BE2C (cell line): ENCODE measurements around the gene MMP12. TPM values are rescaled to one million over a fixed set of nuclear protein-coding genes. Genes with fewer than 3 reads are reported as not detected.
A peak's percentile ranks its signal among the peaks of the same experiment; 100 is the strongest.

ENCODE experiments used
- DNase-seq: peaks from one replicate; pipeline ENCODE4 v3.0.0-alpha.2; 2020
- H3K27me3 ChIP-seq: fragments of 250-450 bp; sonication (Bioruptor Pico); 2 replicates; pipeline ENCODE4 v1.5.1; 2020; ENCODE audit warnings: mild to moderate bottlenecking
- H3K36me3 ChIP-seq: fragments of 250-450 bp; sonication (Bioruptor Pico); 2 replicates; pipeline ENCODE4 v1.5.1; 2020; ENCODE audit warnings: mild to moderate bottlenecking
- H3K4me1 ChIP-seq: fragments of 250-450 bp; sonication (Bioruptor Pico); 2 replicates; pipeline ENCODE4 v1.5.1; 2020
- H3K4me3 ChIP-seq: 2 replicates; pipeline ENCODE4 v1.5.1; 2011; ENCODE audit warnings: low read depth, low read length
- H3K9me3 ChIP-seq: fragments of 250-450 bp; sonication (Bioruptor Pico); 2 replicates; pipeline ENCODE4 v1.5.1; 2020
- polyA plus RNA-seq: library from polyadenylated mRNA; unstranded; fragments of >200 nt; gene quantifications from one replicate; pipeline ENCODE4 v1.2.1, GENCODE V29; 2012; ENCODE audit warnings: low read depth, missing spikeins; ENCODE audit not compliant: insufficient read length, insufficient read depth
- TF ChIP-seq, protein P1 (sequence below): IDR thresholded peaks from 2 replicates; pipeline ENCODE4 v1.5.1; 2012; ENCODE audit warnings: mild to moderate bottlenecking, low read depth, low read length

The MMP12 gene
- polyA plus RNA-seq = not detected

DNA sequence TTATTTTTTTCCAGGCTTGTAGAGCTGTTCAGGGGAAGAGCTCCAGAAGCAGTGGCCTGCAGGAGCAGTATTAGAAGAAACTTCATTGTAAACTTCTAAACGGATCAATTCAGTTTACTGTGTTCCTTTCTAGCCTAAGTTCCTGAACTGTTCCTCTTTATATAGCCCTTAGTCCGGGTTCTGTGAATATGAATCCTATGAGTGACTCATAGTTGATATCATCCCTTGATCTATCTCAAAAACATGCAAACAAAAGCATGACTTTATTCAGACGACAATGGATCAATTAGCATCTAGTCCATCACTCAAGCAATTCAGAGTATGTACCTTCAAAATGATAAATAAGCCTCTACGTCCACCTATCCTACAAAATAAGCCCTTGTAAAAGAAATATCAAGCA is at the start of gene MMP12:
Gene MMP12, minus strand, starts transcription at position 131 of the 400 bp plus-strand sequence. Its CDS starts 45 bp downstream, at position 86.
- no peaks in the 10 kb centered on the region for H3K9me3 ChIP-seq
- H3K36me3 ChIP-seq = no peaks in the 10 kb centered on the region
- H3K27me3 ChIP-seq = 0 out of 2 replicates have a peak, but pooled peaks cover 5% of the 10 kb centered on the region
- no peak for DNase-seq
- no peak within 1 kb of the TSS for H3K4me3 ChIP-seq
- TF ChIP-seq, protein P1, sequence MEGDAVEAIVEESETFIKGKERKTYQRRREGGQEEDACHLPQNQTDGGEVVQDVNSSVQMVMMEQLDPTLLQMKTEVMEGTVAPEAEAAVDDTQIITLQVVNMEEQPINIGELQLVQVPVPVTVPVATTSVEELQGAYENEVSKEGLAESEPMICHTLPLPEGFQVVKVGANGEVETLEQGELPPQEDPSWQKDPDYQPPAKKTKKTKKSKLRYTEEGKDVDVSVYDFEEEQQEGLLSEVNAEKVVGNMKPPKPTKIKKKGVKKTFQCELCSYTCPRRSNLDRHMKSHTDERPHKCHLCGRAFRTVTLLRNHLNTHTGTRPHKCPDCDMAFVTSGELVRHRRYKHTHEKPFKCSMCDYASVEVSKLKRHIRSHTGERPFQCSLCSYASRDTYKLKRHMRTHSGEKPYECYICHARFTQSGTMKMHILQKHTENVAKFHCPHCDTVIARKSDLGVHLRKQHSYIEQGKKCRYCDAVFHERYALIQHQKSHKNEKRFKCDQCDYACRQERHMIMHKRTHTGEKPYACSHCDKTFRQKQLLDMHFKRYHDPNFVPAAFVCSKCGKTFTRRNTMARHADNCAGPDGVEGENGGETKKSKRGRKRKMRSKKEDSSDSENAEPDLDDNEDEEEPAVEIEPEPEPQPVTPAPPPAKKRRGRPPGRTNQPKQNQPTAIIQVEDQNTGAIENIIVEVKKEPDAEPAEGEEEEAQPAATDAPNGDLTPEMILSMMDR = no peak
- H3K4me1 ChIP-seq = no peaks in the 10 kb centered on the region

DNA sequence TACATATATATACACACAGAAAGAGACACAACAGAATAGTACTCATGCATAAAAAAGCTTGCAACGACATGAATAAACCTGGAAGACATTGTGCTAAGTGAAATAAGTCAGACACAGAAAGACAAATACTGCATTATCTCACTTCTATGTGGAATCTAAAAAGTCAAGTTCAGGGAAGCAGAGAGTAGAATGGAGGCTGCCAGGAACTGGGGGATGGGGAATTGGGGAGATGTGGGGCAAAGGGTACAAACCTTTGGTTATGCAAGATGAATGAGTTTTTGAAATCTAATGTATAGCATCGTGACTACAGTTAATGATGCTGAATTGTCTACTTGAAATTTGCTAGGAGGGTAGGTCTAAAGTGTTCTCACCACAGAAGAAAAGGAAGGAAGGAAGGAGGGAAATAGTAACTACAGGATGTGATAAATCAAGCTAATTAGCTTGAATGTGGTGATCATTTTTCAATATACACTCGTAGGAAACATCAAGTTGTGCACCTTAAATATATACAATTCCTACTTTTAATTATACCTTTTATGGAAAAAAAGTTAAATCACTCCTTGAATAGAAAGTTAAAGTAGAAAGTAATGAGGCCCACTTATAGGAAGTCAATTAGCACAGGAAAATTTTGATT is 46.9 kb upstream of the MMP12 start:
- TF ChIP-seq, protein P1 = no peak
- DNase-seq = no peak
- H3K36me3 ChIP-seq = no peaks in the 10 kb centered on the region
- H3K4me1 ChIP-seq = no peaks in the 10 kb centered on the region
- no peak overlapping the region for H3K4me3 ChIP-seq
- H3K27me3 ChIP-seq = peaks cover 9% of the 10 kb centered on the region
- 0 out of 2 replicates have a peak, but pooled peaks cover 2% of the 10 kb centered on the region for H3K9me3 ChIP-seq

DNA sequence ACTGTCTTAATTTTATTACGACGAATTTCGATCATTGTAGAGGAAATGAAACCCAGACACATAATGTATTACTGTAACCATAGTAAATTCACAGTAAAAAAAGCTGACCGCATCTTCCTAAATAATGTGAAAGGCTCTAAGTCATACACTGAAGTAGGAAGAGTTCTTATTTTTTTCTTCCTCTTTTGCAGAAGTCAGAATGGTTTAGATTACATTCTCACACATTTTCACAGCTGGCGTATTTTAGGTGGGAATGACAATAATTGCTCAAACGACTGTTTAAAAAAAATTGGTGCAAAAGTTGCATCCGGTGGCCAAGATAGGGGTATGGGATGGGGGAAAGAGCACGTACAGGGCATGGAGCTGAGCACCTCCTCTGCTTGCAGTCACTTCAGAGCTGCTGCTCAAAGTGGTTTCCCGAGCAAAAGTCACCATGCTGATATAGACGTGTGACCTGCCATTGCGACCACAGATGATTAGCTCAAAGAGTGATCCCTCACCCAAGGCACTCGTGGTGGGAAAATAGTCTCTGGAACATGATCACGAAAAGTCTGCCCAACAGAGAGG is 45.4 kb upstream of the MMP12 start:
- no peak for DNase-seq
- TF ChIP-seq, protein P1 = no peak
- no peak overlapping the region for H3K4me3 ChIP-seq
- H3K27me3 ChIP-seq = peaks cover 9% of the 10 kb centered on the region
- H3K9me3 ChIP-seq = 0 out of 2 replicates have a peak, but pooled peaks cover 2% of the 10 kb centered on the region
- no peaks in the 10 kb centered on the region for H3K36me3 ChIP-seq
- no peaks in the 10 kb centered on the region for H3K4me1 ChIP-seq

DNA sequence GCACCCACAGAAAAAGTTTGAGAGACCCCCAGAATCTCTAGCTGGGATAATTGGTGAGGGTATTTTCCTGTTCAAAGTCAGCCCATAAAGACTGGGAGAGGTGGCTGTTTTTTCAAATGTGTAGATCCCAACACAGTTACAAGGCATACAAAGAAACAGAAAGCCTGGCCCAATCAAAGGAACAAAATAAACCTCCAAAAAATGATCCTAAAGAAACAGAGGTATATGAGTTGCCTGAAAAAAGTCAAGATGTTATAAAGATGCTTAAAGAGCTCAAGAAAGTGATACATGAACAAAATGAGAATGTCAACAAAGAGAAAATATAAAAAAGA is 40.2 kb upstream of the MMP12 start:
- peaks cover 4% of the 10 kb centered on the region for H3K27me3 ChIP-seq
- H3K4me3 ChIP-seq = no peak overlapping the region
- no peaks in the 10 kb centered on the region for H3K4me1 ChIP-seq
- H3K9me3 ChIP-seq = no peaks in the 10 kb centered on the region
- DNase-seq = no peak
- TF ChIP-seq, protein P1 = no peak
- no peaks in the 10 kb centered on the region for H3K36me3 ChIP-seq

DNA sequence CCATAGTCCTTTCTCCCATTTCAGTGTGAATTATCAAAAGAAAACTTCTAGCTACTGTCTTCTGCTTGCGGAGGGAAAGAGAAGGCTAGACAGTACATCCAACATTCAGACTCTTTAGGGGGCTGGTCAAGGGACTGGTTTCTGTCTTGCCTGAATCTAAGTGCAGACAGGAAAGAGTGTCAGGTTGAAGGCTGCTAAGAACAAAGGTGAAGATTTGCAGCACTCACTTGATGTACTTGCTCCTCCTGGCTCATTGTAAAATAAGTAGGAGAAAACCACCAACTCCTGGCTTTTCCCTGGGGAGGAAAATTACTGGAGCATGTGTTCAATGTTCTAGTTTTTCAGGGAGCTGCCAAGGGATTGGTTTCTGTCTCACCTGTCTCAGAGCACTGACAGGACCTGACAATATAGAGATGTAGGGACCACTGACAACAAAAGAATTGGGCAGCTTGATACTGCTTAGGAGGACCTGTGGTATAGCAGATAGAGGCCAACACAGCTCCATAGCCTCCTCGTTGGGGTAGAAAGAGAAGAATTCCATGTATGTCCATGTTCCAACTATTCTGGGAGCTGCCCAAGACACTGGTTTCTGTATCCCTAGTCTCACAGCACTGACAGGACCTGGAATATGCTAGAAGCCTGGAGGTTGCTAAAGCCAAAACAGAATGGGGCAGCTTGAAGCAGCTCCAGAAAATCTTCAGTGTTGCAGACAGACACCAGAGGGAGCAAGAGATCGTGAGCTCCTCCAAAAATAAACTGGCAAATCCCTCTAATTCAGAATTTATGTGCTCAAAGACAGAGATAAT is 39.7 kb upstream of the MMP12 start:
- no peaks in the 10 kb centered on the region for H3K36me3 ChIP-seq
- no peaks in the 10 kb centered on the region for H3K9me3 ChIP-seq
- H3K4me1 ChIP-seq = no peaks in the 10 kb centered on the region
- H3K27me3 ChIP-seq = peaks cover 4% of the 10 kb centered on the region
- no peak overlapping the region for H3K4me3 ChIP-seq
- TF ChIP-seq, protein P1 = peak; percentile 57
- DNase-seq = no peak
